Activated CD4-positive, alpha-beta T cell treated with anti-CD3 and anti-CD28 coated beads for 24 hours (primary cell): ENCODE results near the gene MYO10.

Source experiments
- DNase-seq, 2 donors: peaks; one replicate each; pipeline ENCODE4 v3.0.0-alpha.2; 2020; ENCODE audit warnings: low read depth in 2 of 2

Gene MYO10

DNA sequence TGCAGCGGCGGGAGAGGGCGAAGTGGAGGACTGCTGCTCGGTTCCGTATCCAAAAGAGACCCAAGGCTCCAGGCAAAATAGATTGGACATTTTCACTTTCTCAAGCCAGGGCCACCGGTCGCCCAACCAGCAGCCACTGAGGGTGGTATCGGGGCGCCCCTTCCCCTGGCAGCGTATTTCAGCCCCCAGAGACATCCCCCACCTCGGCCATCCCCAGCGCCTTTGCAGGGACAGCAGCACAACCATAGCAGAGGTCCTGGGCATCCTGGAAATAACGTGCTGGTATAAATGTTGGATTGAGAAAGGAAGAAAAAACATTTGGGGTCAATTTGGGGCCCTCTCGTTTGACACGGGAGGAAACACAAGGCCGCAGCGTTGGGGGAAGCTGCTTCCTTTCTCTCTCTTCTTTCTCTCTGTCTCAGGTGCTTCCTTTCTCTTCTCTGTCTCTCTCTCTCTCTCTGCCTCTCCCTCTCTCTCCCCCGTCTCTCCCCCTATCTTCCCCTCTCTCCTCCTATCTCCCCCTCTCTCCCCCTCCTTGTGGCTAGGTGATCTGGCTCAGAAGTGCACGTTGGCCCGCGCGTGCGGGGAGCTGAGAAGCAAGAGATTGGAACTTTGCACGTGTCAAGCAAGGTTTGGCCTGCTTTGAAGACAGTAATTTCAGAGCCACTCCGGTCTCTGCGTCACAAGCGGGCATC is 318.7 kb downstream of the MYO10 start:
- peak in 1 of 2 donors; percentile 29 for DNase-seq

DNA sequence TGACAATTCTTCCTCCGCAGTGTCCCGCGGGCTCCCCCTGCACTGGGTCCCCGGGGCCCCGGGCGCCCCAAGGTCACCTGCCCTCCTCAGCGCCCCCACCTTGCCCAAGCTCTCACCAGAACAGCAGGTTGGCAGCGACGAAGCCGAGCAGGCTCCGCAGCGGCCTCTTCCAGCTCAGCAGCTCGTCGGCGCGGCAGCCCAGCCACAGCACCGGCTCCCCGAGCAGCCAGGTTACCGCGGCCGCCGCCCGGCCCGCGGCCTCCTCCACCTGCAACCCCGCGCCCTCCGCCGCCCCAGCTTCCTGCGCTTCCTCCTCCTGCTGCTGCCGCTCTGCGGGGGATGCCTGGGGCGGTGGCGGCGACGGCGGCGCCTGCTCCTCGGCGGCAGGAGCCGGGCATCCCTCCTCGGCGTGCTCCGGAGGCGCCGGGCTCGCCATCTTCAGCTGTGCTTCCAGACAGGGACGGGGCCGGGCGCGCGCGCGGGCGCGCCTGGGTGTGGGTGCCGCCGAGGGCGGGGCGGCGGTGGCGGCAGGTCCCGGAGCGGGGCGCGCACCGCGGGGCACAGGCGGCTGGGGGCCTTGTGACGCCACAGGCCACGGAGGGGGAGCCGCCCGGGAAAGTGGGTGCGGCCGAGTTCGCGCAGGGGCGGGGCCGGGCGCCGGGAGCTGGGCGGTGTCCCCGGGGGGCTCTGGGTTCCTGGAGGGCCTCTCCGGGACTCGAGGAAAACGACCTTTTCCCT is 319.4 kb downstream of the MYO10 start, which contains the start of gene RETREG1:
RETREG1 (minus strand) TSS at position 462 of the 738 bp plus-strand sequence; CDS start at position 436, 26 bp downstream.
- peak; percentile 68 to 71 for DNase-seq

DNA sequence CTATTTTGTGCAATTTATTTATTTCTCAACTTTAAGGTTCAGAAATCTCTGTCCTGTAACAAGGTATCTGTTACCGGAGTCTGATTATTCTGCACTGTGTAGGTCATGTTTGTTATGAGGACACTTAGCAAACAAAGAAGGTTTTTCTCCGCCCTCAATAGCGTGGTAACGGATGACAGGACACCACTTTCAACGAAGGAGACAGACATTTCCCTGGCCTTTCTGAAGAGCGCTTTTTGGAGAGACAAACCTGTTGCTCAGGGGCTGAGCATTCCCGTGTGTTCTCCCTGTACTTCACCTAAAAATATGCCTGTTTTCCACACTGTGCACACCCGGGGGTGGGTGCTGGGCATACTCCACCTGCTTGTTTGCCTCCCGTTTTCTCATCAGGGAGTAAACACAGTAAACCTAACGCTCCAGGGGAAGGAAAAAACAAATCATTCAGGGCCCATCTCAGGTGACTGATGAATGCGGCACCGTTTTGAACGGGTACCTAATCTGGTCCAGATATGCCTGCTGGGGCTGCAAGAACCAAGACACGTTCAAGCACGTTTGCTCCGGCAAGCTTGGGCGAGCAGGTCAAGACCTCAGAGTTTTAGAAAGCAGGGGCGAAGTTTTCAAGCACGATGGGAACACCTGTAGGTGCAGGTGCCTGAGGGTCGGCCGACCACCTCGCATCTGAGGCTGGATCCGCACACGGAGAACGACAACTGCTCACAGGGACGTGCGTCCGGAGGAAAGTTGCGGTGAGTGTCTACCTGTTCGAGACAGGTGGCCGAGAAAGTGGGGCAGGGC is 320.1 kb downstream of the MYO10 start:
- no peak for DNase-seq

DNA sequence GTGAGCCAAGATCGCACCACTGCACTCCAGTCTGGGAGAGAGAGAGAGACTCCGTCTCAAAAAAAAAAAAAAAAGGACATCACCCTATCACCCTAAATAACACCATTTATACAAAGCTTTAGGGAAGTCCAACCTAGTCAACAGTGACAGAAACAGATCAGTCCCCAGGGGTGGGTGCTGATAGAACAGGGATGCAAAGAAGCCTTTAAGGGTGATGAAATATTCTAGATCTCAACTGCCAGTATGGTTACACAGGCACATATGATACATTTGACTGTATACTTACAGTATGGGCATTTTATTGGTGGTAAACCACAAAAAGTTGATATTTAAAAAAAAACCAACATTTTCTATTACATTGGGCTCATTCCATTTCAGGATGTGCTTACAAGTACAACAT is 324.1 kb downstream of the MYO10 start:
- DNase-seq: no peak
